ENCODE measurements around the gene SSBP2.

SSBP2 gene

DNA sequence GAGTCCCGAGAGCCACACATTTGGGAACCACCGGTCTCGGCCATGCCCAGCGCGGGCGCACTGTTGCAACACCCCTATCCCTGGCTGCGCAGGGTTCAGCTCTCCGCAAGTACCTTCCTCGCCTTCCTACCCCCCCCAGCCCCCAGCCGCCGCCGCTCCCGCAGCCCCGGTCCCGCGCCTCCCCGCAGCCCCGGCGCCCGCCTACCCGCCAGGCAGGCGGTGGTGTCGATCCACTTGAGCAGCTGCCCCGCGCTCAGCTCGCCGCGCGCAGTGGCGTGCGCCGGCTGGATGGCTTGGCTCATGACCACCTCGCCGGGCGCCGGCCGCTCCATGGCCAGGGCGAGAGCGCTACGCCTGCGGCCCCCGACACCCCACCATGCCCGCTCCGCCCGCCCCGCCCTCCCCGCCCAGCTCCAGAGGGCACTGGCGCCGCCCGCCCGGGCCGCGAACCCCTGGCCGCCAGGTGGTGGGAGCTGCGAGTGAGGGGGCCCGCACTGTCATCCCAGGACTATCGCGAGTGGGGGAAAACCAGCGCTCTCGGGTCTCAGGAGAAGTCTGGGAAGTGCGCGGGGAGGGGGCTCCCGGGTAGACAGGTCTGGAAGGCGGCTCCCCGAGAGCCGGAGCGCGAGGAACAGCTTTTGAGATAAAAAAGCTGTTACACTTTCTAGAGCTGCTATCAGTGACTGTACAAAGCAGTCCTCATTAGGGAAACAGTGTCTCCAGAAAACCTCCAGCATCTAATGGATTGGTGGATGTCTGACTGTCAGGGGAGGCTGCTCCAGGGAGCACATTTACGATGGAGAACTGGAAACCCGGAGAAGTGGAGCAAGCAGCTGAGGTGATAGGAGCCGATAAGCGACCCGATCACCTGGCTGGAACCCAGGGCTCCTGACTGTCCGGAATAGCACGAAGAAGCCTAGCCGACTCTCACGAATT lies 356.8 kb downstream of the SSBP2 start, which contains the start of gene ACOT12:
TSS of gene ACOT12 (minus strand) at position 352 of the 936 bp plus-strand sequence. CDS start at position 332, 20 bp downstream.
- TF ChIP-seq TAF1 (IDR thresholded peaks at IDR 0.05; ENCODE audit: borderline replicate concordance, insufficient read depth, low read length): no peak
- TF ChIP-seq SIN3A (IDR thresholded peaks at IDR 0.05; ENCODE audit: borderline replicate concordance, insufficient read depth, low read length): no peak
- TF ChIP-seq, protein P1, sequence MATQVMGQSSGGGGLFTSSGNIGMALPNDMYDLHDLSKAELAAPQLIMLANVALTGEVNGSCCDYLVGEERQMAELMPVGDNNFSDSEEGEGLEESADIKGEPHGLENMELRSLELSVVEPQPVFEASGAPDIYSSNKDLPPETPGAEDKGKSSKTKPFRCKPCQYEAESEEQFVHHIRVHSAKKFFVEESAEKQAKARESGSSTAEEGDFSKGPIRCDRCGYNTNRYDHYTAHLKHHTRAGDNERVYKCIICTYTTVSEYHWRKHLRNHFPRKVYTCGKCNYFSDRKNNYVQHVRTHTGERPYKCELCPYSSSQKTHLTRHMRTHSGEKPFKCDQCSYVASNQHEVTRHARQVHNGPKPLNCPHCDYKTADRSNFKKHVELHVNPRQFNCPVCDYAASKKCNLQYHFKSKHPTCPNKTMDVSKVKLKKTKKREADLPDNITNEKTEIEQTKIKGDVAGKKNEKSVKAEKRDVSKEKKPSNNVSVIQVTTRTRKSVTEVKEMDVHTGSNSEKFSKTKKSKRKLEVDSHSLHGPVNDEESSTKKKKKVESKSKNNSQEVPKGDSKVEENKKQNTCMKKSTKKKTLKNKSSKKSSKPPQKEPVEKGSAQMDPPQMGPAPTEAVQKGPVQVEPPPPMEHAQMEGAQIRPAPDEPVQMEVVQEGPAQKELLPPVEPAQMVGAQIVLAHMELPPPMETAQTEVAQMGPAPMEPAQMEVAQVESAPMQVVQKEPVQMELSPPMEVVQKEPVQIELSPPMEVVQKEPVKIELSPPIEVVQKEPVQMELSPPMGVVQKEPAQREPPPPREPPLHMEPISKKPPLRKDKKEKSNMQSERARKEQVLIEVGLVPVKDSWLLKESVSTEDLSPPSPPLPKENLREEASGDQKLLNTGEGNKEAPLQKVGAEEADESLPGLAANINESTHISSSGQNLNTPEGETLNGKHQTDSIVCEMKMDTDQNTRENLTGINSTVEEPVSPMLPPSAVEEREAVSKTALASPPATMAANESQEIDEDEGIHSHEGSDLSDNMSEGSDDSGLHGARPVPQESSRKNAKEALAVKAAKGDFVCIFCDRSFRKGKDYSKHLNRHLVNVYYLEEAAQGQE (IDR thresholded peaks at IDR 0.05; ENCODE audit: insufficient read depth in 1 of 2, low read depth in 2 of 2, low read length in 2 of 2): no peak
- TF ChIP-seq FOXP2 (optimal IDR thresholded peaks at IDR 0.05; ENCODE audit: borderline replicate concordance, extremely low read depth, extremely low read length, insufficient read depth): no peak
- no peak for TF ChIP-seq POLR2AphosphoS5 (IDR thresholded peaks at IDR 0.05; ENCODE audit: low read depth, low read length)

DNA sequence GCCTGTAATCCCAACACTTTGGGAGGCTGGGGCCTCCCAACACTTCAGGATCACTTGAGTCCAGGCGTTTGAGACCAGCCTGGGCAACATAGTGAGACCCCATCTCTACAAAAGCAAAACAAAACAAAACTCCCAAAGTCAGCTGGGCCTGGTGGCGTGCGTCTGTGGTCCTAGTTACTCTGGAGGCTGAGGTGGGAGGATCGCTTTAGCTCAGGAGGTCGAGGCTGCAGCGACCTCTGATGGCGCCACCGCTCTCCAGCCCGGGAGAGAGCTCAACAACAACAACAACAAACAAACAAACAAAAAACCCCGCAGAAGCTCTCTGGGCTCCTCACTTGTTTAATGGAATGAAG lies 357.5 kb downstream of the SSBP2 start:
- TF ChIP-seq POLR2AphosphoS5 (IDR thresholded peaks at IDR 0.05; ENCODE audit: low read depth, low read length): no peak
- no peak for TF ChIP-seq FOXP2 (optimal IDR thresholded peaks at IDR 0.05; ENCODE audit: borderline replicate concordance, extremely low read depth, extremely low read length, insufficient read depth)
- TF ChIP-seq, protein P1 (IDR thresholded peaks at IDR 0.05; ENCODE audit: insufficient read depth in 1 of 2, low read depth in 2 of 2, low read length in 2 of 2): no peak
- no peak for TF ChIP-seq TAF1 (IDR thresholded peaks at IDR 0.05; ENCODE audit: borderline replicate concordance, insufficient read depth, low read length)
- no peak for TF ChIP-seq SIN3A (IDR thresholded peaks at IDR 0.05; ENCODE audit: borderline replicate concordance, insufficient read depth, low read length)

DNA sequence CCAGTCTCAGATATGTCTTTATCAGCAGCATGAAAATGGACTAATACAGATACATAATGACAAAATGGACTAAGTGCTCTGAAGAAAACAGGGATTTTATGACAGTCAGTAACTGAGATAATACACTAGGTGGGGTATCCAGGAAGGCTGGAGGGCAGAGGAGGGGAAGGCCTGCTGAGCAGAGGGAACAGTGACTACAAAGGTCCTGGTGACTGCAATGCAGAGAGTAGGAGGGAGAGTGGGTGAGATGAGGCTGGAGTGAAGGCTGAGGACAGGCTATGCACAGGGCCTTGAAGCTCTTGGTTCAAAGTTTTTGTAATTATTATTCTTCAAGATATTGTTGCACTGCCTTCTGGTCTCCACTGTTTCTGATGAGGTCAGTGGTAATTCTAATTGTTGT lies 361.9 kb downstream of the SSBP2 start:
- TF ChIP-seq, protein P1 (IDR thresholded peaks at IDR 0.05; ENCODE audit: insufficient read depth in 1 of 2, low read depth in 2 of 2, low read length in 2 of 2): no peak
- TF ChIP-seq TAF1 (IDR thresholded peaks at IDR 0.05; ENCODE audit: borderline replicate concordance, insufficient read depth, low read length): no peak
- no peak for TF ChIP-seq FOXP2 (optimal IDR thresholded peaks at IDR 0.05; ENCODE audit: borderline replicate concordance, extremely low read depth, extremely low read length, insufficient read depth)
- TF ChIP-seq POLR2AphosphoS5 (IDR thresholded peaks at IDR 0.05; ENCODE audit: low read depth, low read length): no peak
- no peak for TF ChIP-seq SIN3A (IDR thresholded peaks at IDR 0.05; ENCODE audit: borderline replicate concordance, insufficient read depth, low read length)

DNA sequence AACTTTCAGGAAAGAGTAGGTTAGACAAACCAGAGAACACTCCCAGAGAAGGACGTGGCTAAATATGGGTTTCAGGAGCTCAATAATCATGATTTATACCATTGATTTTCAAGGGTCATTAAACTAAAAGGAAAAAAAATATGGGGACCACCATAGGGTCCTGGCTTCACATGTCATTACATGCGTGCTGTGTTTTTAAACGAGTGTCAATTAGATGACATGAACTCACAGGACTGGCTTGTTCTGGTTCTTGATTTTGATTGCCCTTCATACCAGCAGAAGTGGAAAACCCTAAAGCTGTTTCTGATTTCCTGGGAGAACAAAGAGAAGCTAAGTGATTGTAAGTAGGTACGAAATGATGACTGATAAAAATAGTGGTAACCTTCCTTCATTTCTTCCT lies 362.7 kb downstream of the SSBP2 start:
- no peak for TF ChIP-seq SIN3A (IDR thresholded peaks at IDR 0.05; ENCODE audit: borderline replicate concordance, insufficient read depth, low read length)
- TF ChIP-seq FOXP2 (optimal IDR thresholded peaks at IDR 0.05; ENCODE audit: borderline replicate concordance, extremely low read depth, extremely low read length, insufficient read depth): no peak
- no peak for TF ChIP-seq TAF1 (IDR thresholded peaks at IDR 0.05; ENCODE audit: borderline replicate concordance, insufficient read depth, low read length)
- no peak for TF ChIP-seq POLR2AphosphoS5 (IDR thresholded peaks at IDR 0.05; ENCODE audit: low read depth, low read length)
- TF ChIP-seq, protein P1 (IDR thresholded peaks at IDR 0.05; ENCODE audit: insufficient read depth in 1 of 2, low read depth in 2 of 2, low read length in 2 of 2): no peak

Data from PFSK-1 (cell line).